Measurements from ENCODE around the gene TMEM207.
A peak's percentile ranks its signal among the peaks of the same experiment; 100 is the strongest.
"Not testable (repeated sequence)": the region's sequence is repeated elsewhere in the genome, so short reads cannot be mapped to it uniquely, and the experiment has no call there.

TMEM207 gene

DNA sequence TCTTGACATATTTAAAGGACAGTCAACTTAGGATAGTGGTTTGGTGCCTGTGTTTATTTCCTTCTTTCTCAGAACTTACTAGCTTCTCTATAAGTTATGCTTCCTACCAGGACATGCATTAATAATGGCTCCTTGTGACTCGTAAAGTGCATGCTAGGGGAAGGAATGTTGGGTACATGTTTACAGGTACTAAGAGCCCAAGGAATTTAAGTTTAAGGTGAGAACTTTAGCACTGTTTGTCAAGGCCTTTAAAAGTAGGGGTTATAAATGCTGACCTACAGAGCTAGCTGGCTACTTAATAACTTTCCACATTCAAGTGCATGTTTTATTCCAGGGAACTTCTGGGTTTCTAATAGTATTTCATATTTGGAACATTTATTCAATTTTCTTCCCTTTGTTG is at the start of gene TMEM207:
TMEM207 (minus strand) TSS at position 101 of the 400 bp plus-strand sequence; CDS start at position 9, 92 bp downstream.
- no peak for DNase-seq

DNA sequence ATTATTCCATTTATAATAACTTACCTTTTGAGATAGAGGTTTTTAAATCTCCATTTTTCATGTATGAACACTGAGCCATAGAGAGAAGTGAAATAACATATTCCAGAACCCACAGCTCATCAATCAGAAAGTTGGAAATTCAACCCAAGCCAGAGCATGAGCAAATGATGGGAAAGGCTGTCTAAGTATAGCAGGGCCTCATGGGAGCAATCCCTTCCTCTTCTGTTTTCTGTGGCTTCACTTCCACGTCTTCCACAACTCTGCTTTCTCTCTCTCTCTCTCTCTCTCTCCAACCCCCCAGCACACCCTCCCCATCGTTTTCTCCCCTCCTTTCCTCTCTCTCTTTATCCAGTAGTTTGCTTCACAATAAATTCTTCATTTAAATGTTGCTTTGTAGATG is 49.4 kb upstream of the TMEM207 start:
- no peak for DNase-seq

DNA sequence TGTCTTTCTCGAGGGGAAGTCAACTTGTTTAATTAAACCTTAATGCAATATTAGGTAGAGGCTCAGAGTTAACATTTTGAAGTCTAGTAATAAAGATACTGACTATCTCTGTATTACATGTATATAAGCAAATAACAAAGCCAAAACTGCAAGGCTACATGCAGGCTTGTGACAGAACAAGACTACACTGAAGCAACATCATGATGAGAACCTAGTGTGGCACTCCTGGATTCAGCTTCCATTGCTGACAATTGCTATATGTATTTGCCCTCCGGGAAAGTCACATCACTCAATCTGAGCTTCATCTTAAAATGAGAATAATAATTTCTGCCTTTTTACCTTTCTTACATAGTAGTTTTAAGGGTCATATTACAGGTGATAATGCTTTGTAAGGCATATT is 48.6 kb upstream of the TMEM207 start:
- no peak for DNase-seq

DNA sequence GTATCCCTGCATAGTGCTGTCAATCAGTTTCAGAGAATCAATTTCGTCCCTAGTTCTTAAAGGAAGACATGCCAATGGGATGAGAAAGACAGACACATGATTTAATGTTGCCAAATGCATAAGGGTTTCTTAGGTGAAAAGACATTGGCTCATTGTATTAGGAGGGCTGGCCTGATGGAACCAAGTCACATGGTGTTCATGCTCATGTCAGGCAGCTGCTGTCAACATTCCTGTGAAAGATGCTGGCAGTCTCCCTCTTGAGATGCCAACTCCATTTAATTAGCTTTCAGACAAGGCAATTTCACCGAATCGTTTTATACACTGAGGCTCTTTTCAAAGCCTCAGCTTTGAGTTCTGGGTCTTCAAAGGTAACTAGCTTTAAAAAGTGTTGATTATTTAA is 48.1 kb upstream of the TMEM207 start:
- DNase-seq: no peak

DNA sequence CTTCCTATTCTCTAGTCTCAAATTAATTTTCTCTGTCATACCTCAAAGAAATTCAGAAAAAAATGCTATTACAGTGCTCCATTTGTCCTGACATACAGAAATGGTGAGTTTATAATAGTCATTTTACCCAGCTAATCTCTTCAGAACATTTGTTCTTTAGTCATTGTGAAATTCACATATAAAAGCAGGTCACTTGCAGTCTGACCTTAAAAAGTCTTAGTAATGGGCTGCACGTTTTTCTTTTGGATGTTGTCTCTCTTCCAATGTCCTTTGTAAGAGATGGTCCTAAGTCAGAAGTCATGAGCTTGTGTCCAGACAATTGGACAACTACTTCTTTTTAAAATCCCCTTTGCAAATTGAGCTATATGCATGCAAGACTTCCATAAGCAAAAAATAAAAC is 47.2 kb upstream of the TMEM207 start:
- no peak for DNase-seq

DNA sequence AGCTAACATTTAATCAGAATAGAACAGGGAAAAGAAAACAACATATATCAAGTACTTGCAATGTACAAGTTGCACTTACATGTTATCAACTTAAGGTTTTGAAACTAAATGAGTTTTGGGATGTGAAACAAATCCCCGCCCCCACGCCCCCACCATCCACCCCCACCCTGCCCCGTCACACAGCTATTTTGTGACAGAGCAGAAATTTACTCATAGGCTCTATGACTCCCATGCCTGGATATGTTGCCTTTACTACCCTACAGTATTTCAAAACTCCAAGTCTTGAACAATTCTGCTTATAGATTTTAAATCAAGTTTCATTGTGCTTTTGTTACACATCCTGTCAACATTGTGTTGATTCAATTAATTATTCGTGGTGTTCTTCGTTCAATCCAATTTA is 46.1 kb upstream of the TMEM207 start:
- DNase-seq: no peak

DNA sequence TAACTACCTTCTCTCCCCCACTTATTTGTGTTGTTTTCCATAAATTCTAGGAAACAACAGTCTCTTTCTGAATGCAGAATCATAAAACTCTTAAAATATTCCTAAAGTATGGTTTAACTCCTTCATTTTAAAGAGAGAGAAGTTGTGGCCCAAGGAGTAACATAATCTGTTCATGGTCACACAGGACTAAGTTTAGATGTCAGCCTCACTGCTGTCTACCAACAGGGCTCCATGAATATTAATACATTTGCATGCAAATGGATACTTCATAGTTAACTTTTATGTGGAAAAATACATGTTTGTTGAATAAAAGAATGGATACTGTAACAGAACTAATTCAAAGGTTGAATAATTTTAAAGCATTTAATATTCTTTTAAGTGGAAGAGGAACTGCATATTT is 45.7 kb upstream of the TMEM207 start:
- DNase-seq: no peak

DNA sequence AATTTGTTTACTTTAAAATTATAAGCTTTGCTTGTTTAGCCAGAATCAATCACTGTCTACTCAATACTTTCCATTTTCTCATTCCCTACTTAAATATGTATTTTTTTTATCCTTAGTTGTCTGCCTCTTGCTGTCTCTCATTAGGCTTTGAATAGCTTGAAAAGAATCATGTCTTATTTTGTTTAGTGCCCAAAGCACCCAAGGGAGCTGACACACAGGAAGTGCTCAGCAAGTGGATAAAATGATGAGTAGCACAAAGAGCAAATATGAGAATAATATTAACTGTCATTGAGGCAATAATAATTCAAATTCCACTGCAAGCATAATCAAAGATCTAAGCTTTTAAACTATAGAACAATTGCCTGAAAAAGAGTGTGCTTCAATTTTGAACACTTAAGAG is 45.2 kb upstream of the TMEM207 start:
- no peak for DNase-seq

DNA sequence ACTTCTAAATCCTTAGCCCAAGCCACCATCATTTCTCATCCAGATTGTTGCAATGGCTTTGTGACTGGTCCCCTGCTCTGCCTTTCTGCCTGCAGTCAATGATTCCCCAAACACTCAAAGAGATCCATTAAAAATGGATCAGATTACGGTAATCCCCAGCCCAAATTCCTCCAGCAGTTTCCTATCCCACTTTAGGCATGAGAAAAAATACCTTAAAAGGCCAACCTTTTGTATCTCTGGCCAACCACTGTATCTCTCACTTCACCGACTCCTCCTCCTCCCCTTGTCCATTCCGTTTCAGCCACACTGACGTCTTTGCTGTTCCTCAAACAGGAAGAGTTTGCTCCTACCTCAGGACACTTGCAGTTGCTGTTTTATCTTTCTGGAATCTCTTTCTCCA is 43.3 kb upstream of the TMEM207 start:
- no peak for DNase-seq

DNA sequence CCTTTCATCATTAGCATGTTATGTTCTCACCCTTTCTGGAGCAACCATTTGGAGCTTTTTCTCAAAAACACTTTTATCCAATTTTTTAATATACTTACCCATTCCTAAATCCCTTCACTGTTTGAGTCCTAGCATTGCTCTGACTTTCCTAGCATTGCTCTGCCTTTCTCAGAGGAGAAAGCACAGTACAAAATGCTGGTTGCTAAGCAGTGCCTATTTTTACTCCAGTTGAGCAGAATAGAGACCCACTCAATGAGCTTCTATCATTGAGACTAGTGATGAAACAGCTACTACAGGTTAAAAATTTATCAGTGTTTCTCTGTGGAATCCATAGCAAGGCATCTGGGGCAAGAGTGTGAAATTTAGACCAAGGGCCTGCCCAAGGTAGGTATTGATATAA is 42.4 kb upstream of the TMEM207 start:
- no peak for DNase-seq

DNA sequence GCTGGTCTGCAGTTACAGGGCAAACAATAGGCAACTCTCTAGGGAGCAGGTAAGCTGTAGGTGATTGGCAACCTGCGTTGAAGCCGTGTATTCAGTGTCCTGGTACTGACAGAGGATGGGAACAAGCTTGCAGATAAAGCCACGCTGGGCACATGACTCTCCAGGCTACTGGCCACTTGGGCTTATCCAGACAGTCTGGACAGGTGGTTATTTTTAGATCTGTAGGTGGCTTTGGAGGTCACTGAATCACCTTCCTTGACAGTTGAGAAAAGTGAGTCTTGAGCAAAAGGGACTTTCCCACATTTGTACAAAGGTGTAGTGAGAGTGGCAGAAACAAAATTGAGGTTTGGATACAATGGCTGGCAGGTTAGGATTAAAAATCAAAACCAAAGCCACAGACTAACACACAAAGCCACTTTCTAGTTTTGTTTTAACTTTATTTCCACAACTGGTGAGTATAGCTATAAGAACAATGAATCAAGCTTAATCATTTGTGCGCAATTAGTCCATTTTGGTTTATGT is 41.9 kb upstream of the TMEM207 start:
- DNase-seq: peak; percentile 1

DNA sequence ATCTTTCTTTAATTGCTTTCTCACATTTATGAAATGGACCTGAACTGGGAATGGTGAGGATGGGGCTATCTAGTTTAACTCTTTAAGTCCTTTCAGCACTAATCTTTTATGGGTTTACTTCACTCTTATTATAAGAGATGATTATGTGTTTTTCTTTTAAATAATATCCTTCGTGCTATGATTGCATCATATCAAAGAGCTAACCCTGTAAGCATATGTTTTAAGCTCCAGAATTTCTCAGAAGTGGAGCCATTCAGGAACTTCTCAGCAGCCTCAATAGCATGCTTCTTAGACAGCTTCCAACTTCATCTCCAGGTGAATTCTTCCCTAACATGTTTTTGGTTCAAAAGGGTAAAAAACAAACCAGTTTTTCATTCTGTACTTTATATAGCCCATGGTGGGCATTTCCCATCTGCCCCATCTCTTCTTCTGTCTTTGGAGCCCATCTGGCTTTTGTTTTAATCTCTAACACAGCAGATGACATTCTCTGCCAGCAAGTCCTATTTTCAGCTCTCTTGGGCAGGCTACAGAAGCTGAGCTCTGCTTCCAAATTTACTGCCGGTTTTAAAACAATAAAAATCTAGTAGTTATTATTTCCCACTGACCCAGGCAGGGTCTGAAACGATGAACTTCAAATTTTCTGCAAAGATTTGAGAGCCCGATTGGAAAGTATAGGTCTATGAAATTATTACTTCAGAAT is 37.4 kb upstream of the TMEM207 start:
- DNase-seq: no peak

DNA sequence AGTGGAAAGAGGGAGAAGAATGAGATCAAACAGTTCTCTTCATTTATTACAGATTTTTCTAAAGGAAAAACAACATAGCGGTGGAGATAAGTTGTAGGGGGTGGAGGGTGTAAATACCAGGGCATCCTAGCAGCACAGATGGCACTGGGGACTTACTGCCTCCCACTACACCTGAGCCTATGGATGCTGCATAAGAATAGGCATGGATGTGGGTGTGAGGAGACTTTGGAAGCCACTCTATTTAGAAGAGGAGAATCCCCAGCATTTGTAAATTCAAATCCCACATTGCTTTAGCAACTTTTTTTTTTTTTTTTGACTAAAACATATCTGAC is 36.8 kb upstream of the TMEM207 start:
- no peak for DNase-seq

DNA sequence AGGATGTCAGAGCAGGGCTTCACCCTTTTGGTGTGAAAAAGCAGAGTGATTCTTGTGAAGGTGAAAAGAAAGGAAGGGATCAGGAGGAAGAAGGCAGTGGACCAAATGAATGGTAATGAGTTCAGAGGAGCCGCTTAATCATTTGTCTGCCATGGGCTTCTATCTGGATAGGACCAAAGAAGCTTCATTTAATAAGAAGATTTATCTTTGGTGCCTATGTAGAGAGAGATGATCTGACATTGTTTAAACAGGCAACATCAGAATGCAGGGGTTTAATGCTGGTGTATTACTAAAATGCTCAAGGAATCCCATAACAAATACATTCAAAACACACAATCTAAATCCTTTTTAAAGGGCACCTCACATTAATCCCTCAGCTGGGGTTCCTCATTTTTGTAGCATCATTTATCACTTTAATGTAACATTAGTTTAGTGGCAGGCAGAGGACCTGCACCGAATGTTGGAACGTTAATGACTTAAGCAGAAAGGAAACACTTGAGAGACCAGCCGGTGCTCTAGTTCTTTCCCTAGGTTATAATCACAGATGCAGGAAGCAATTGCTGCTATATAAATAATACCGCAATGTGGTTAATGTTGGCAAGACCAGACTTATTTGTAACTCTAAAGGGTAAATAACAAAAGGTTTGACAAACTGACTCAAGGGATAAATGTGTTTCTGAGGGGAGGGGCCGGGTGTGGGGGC is 36.3 kb upstream of the TMEM207 start:
- DNase-seq: no peak

DNA sequence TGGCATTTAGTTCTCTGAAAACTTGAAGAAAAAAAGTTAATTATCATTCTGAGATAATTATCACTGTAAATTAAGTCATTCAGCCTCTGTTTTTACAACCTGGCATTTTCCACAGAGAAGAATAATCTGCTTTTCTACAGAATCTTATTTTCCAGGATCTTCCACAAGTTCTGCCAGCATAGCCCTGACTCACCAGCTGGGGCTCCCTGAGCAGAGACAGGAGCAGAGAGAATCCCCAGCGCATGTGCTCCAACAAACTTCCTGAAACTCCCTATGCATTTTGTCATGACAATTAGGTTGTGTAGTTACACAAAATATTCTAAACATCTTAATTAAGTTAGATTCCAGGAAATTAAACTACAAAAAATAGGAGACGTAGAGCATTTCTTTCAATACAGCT is 32.1 kb upstream of the TMEM207 start:
- DNase-seq: no peak

DNA sequence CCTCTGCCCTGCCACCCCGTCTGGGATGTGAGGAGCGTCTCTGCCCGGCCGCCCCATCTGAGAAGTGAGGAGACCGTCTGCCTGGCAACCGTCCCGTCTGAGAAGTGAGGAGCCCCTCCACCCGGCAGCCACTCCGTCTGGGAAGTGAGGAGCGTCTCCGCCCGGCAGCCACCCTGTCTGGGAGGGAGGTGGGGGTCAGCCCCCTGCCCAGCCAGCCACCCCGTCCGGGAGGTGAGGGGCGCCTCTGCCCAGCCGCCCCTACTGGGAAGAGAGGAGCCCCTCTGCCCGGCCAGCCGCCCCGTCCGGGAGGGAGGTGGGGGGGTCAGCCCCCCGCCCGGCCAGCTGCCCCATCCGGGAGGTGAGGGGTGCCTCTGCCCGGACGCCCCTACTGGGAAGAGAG is 23.6 kb upstream of the TMEM207 start:
- DNase-seq: not testable (repeated sequence)

DNA sequence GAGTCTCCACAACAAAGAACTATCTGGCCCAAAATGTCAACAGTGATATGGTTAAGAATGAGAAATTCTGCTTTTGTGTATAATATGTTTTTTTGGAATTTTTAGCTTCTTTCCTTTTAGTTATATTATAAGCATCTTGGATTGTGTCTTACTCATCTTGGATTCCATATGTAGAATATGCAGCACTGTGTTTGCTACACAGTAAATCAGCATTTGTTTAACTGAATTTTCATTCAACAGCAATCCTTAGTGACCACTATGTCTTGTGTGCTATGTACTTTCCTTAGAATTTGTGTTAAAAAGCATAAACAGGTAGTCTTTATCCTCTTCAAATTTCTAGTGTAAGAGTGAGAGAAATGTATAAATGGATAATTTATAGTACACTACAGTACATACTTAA is 18.2 kb upstream of the TMEM207 start:
- DNase-seq: no peak

DNA sequence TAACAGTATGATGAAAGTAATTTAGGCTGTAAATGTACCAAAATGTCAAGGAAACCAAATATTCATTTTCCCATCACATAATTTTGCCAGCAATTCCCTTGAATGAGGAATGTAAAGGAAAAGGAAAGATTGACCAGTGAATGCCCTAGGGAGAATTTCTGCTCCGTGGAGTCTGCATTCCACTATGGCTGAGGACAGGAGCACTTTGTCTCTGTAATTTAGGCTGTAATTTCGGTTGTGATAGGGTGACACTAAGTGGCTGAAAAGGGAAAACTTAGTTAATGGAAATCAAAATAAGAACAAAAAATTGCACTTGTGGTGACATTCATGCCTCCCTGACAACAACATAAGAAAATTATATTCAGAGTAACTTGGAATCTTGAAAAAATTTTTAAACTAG is 8.3 kb upstream of the TMEM207 start:
- no peak for DNase-seq

DNA sequence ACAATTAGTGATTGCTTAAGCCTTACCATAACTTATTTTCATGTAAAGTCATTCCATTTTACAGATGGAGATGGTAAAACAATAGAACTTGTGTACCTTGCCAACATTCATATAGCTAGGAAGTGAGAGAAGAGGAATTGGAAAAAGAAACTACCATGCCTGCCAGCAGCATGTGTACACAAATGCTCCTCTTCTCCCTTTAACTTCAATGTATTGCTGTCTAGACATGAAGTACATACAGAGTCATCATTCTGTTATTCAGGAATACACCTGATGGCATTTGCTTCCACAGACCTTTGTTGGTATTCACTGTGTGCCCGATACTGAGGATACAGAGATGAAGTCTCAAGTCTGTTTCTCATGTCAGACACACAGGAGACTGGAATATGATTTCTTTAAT is 7.1 kb upstream of the TMEM207 start:
- no peak for DNase-seq

DNA sequence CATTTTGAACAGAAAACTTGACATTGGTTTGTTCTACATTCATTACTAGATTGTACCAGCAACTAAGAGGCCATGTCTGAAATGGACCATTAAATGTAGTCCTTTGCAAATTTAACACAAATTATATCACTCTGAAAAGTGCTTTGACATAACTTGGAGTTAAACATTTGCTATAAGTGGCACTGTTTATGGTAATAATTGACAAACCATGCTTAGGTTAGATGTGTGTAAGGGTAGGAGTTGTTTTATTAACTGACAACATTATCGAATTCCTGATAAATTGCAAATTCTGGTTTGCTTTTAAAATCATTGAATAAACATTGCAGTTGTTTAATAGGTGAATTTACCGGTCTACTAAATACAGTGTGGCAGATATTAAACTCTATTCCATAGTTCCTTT is 6.1 kb upstream of the TMEM207 start:
- DNase-seq: no peak

DNA sequence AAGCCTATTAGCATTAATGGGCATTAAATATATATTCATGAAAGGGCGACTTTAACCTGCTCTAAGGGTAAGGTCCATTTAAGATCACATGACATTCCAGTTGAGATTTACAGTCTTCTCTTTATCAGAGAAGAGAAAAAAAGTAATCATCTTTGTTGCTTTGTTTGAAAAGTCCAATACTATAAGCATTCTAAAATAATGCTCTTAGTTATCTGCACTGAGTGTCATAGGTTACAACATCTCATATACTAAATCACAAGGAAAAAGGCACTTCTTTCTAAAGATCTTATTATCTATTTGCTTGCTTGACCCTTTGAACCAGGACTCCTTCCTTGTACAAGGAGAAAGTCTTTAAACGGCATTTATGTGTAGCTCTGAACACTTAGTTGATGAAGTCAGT is 1.4 kb downstream of the TMEM207 start:
- no peak for DNase-seq

DNA sequence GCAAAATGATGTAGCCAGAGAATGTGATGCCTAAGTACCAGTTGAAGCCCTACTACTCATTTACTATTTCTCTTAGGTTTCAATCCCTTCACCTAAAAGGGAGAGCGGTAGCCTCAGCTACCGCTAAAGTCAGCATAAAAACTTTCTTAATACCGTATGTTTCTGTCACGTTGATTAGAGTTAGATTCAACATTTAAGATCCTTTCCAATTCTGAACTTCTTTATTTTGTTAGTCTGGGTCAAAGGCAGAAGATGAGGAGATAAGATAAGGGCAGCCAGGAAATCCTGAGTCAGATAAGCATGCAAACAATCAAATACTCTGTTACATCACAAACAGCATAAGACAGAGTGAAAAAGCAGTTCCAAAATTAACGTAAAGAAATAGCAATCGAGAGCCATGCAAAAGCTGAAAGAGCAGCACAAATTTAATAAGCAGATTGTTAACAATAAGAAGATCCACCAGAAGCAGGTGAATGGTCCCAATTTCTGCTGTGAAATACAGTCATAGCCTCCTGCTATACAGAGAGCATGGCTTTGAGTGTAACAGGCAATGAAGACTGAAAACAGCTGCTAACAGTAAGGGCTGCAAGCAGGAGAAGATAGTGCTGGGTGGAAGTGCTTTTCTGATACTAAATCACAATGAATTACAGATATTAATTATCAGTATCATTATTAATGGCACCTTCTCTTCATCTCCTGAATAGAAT is 3.0 kb downstream of the TMEM207 start:
- no peak for DNase-seq

DNA sequence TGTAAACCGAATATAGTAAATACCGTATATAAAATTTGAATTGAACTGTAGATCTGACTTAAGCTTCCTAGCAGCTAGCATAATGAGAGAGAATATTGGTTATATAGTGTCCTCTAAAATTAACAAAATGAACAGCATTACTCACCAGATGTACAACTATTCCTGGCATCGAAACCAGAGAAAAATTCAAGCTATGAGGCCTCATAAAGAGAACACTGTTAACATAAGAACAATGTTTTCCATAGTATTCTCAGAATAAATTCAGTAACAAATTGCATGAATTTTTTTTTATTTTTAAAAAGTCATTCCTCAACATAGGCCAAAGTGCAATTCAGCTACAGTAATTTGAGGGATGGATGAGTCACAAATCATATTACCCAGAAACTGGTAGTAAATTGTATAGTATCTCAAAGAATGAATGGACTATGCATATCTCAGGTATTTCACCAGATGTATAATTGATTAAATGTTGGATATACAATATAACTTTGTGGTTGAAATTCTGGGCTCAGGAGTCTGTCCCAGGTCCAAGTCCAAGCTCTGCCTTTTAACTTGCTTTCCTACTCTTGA is 5.0 kb downstream of the TMEM207 start:
- no peak for DNase-seq

DNA sequence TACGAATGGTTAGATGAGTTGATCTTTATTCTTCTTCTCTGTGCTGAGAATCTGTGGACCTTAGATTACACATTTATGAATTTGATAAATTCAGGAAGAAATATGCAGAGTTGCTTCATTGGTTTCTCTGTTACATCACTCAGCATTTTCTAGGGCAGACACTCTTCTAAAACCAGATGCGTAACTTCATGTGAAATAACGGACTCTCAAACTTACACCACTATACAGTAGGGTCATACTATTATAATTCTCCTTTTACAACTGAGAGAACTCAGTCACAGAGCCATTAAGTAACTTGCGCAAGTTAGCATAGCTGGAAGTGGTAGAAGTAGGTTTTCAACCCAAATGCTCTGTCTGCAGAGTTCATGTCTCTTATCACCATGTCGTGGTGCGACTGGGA is 5.7 kb downstream of the TMEM207 start:
- DNase-seq: no peak
